ENCODE measurements around the gene RELCH.

Gene RELCH

GRCh38 chr18:62250475-62250874, 63.4 kb downstream of the RELCH start:
- DNase-seq, result no peak

- no peak for DNase-seq
Observed at GRCh38 chr18:62258093-62258492, 71.0 kb downstream of the RELCH start.

- DNase-seq, result no peak
Observed at GRCh38 chr18:62258616-62259015, 71.6 kb downstream of the RELCH start.

- no peak for DNase-seq
Observed at GRCh38 chr18:62262061-62262460, 75.0 kb downstream of the RELCH start.

- DNase-seq, result no peak
Observed at GRCh38 chr18:62264984-62265383, 77.9 kb downstream of the RELCH start.

- no peak for DNase-seq
Observed at GRCh38 chr18:62277045-62277444, 90.0 kb downstream of the RELCH start.

GRCh38 chr18:62279561-62279960, 92.5 kb downstream of the RELCH start:
- DNase-seq, result no peak

- no peak for DNase-seq
Observed at GRCh38 chr18:62280058-62280457, 93.0 kb downstream of the RELCH start.

- DNase-seq, result no peak
Observed at GRCh38 chr18:62280786-62281185, 93.7 kb downstream of the RELCH start.

- no peak for DNase-seq
Observed at GRCh38 chr18:62281684-62282083, 94.6 kb downstream of the RELCH start.

GRCh38 chr18:62282188-62282629, 95.2 kb downstream of the RELCH start:
- no peak for DNase-seq

- no peak for DNase-seq
Observed at GRCh38 chr18:62284637-62285036, 97.6 kb downstream of the RELCH start.

- DNase-seq, result no peak
Observed at GRCh38 chr18:62285281-62285680, 98.2 kb downstream of the RELCH start.

GRCh38 chr18:62287781-62288664, 101.0 kb downstream of the RELCH start:
- DNase-seq, result no peak

GRCh38 chr18:62288665-62289008, 101.6 kb downstream of the RELCH start:
- no peak for DNase-seq

- no peak for DNase-seq
Observed at GRCh38 chr18:62289047-62289446, 102.0 kb downstream of the RELCH start.

- DNase-seq, result no peak
Observed at GRCh38 chr18:62294073-62294472, 107.0 kb downstream of the RELCH start.

GRCh38 chr18:62300359-62300963, 113.4 kb downstream of the RELCH start:
- no peak for DNase-seq

GRCh38 chr18:62301322-62301721, 114.3 kb downstream of the RELCH start:
- no peak for DNase-seq

- no peak for DNase-seq
Observed at GRCh38 chr18:62312851-62313250, 125.8 kb downstream of the RELCH start.

- no peak for DNase-seq
Observed at GRCh38 chr18:62318228-62319180, 131.4 kb downstream of the RELCH start.

GRCh38 chr18:62321201-62321600, 134.1 kb downstream of the RELCH start:
- DNase-seq, result no peak

- no peak for DNase-seq
Observed at GRCh38 chr18:62323483-62324180, 136.6 kb downstream of the RELCH start.
